Tibial nerve (tissue), 4 donors: ENCODE results near the gene TXN2. TPM values are rescaled to one million over a fixed set of nuclear protein-coding genes. Genes with fewer than 3 reads are reported as not detected.
A peak's percentile ranks its signal among the peaks of the same experiment; 100 is the strongest.

Experiments
- DNase-seq, 2 donors: peaks; one replicate each; pipeline ENCODE4 v3.0.0-alpha.2; 2019; ENCODE audit warnings: low spot score in 2 of 2
- H3K27ac ChIP-seq, 4 donors: fragments of 200-600 bp; sonication (generic) in 3 of 4; one replicate each; pipeline ENCODE4 v1.5.1; 2017 to 2019; ENCODE audit warnings: mild to moderate bottlenecking in 1 of 4
- H3K27me3 ChIP-seq, 2 donors: fragments of 200-600 bp; sonication (generic) in 1 of 2; one replicate each; pipeline versions ENCODE4 v1.5.1 to v1.6.0; 2017 to 2019
- H3K36me3 ChIP-seq, 3 donors: fragments of 200-600 bp; sonication (generic); one replicate each; pipeline ENCODE4 v1.5.1; 2018 to 2019
- H3K4me1 ChIP-seq, 4 donors: fragments of 200-600 bp; sonication (generic) in 3 of 4; one replicate each; pipeline ENCODE4 v1.5.1; 2017 to 2019
- H3K4me3 ChIP-seq, 4 donors: fragments of 200-600 bp; sonication (generic) in 3 of 4; one replicate each; pipeline ENCODE4 v1.5.1; 2017 to 2019; ENCODE audit warnings: mild to moderate bottlenecking in 1 of 4, moderate library complexity in 1 of 4
- H3K9me3 ChIP-seq, 4 donors: fragments of 200-600 bp; sonication (generic) in 3 of 4; one replicate each; pipeline ENCODE4 v1.5.1; 2017 to 2019
- EP300 ChIP-seq, 2 donors: sonication (generic); formaldehyde crosslinking; IDR thresholded peaks; one replicate each; pipeline ENCODE4 v1.6.1; 2017; ENCODE audit warnings: antibody characterized with exemption in 2 of 2, mild to moderate bottlenecking in 1 of 2
- POLR2A ChIP-seq, 2 donors: fragments of 450-650 bp; IDR thresholded peaks; one replicate each; pipeline ENCODE4 v1.6.1; 2017; ENCODE audit warnings: antibody characterized with exemption in 2 of 2, mild to moderate bottlenecking in 2 of 2, moderate library complexity in 2 of 2
- WGBS, 2 donors: methylation state at CpG; one replicate each; pipeline ENCODE4 v1.1.5; 2018; 5-methylcytosine and 5-hydroxymethylcytosine counted together
- total RNA-seq, 4 donors: library from RNA; depleted of rRNA; stranded (reverse); fragments of >200 nt; gene quantifications; one replicate each; pipeline ENCODE4 v1.1.0, GENCODE V29; 2016
- TF ChIP-seq, protein P1 (sequence below), 5 experiments: fragments of 200-600 bp in 3 of 5; fragments of 450-650 bp in 2 of 5; sonication (generic) in 3 of 5; IDR thresholded peaks; one replicate each; pipeline ENCODE4 v1.5.1; 2016 to 2019; ENCODE audit warnings: antibody characterized with exemption in 5 of 5, mild to moderate bottlenecking in 3 of 5, moderate library complexity in 2 of 5

TXN2 gene
- total RNA-seq, 4 donors from 2014 or later, result 50.4 to 83.5 (median 68.0) TPM

DNA sequence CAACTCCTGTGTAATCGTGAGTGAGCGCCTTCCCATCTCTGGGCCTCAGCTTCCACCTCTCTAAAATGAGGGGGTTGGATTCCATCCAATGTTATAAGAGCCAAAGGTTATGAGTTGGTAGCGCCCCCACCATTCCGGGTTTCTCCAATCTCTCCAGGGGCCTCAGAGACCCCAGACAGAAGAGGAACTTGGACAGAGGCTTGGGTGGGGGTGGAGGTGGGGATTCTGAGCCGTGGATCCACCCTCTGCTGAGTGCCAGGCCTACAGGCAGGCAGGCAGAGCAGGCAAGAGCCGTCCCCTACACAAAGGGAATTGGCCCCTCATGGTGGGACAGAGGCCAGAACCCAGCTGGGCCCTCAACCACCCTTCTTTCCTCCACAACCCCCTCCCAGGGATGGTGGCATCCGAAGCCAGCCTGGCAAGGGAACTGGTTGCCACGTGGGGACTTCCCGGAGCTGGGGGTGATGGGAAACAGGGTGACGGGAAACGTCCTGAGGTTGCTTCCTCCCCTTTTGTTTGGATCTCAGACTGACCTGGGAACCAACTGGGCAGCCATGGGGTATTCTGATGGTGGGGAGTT is 31.8 kb downstream of the TXN2 start:
- Histone ChIP-seq H3K27me3 (no peaks in the 10 kb centered on the region), H3K36me3 (no peaks in the 10 kb centered on the region), H3K9me3 (peaks cover 0 to 4% (median 0%) of the 10 kb centered on the region in 4 donors), H3K27ac (peak overlapping the region in 1 of 4 donors; percentile 66), H3K4me1 (peaks cover 0 to 29% (median 11%) of the 10 kb centered on the region in 4 donors), H3K4me3 (no peak overlapping the region)
- peak in 1 of 2 donors; percentile 35 for TF ChIP-seq EP300 (IDR thresholded peaks at IDR 0.05)
- TF ChIP-seq, protein P1, sequence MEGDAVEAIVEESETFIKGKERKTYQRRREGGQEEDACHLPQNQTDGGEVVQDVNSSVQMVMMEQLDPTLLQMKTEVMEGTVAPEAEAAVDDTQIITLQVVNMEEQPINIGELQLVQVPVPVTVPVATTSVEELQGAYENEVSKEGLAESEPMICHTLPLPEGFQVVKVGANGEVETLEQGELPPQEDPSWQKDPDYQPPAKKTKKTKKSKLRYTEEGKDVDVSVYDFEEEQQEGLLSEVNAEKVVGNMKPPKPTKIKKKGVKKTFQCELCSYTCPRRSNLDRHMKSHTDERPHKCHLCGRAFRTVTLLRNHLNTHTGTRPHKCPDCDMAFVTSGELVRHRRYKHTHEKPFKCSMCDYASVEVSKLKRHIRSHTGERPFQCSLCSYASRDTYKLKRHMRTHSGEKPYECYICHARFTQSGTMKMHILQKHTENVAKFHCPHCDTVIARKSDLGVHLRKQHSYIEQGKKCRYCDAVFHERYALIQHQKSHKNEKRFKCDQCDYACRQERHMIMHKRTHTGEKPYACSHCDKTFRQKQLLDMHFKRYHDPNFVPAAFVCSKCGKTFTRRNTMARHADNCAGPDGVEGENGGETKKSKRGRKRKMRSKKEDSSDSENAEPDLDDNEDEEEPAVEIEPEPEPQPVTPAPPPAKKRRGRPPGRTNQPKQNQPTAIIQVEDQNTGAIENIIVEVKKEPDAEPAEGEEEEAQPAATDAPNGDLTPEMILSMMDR (IDR thresholded peaks at IDR 0.05), result no peak
- no peak for DNase-seq
- 64 to 66% methylated on average over 11 of the region's 11 CpGs for WGBS, 2 donors

DNA sequence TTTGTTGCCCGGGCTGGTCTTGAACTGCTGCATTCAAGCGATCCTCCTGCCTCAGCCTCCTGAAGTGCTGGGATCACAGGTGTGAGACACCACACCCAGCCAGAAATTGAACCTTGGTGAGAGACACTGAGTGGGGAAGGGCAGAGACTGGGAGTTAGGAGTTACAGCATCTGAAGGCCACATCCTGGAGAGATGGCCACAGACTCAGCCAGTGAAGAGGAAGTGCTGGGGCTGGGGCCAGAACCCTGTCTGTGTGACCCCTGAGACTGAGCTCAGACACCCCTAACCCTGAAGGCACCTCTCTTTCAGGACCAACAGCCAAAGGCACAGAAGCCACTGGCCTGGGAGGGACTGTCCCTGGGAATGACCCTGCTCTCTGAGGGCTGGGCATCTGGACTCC is 33.8 kb downstream of the TXN2 start:
- Histone ChIP-seq H3K27ac (no peak overlapping the region), H3K36me3 (no peaks in the 10 kb centered on the region), H3K27me3 (no peaks in the 10 kb centered on the region), H3K4me3 (no peak overlapping the region), H3K9me3 (peaks cover 0 to 4% (median 0%) of the 10 kb centered on the region in 4 donors), H3K4me1 (peaks cover 0 to 24% (median 9%) of the 10 kb centered on the region in 4 donors)
- no peak for DNase-seq
- TF ChIP-seq EP300 (IDR thresholded peaks at IDR 0.05) (no peak), POLR2A (IDR thresholded peaks at IDR 0.05) (no peak)
- TF ChIP-seq, protein P1 (IDR thresholded peaks at IDR 0.05), result no peak
- 100% methylated on average over 2 of the region's 2 CpGs for WGBS, 2 donors

DNA sequence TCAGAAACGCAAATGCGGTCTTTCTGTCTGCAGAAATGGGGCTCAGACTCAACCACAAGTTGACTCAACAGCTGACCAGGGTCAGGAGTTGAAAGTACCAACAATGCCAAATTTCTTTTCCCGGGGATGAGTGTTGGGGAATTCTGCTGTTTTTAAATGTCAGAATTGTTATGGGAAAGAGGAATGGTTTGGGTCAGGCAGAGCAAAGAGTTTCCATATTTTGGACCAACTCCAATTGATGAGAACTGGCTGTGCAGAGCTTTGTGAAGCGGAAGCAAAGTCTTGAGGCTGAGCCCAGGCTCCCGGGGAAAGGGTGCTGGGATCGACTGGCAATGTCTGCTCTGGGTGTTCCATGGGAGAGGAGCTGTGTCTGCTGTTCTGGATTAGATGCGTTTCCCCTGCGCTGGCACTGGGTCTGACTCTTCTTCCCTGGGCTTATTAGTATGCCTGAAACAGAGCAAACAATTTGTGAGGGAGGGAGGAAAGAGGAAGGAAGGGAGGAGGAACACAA is 36.2 kb downstream of the TXN2 start:
- 28 to 31% methylated on average over 8 of the region's 8 CpGs for WGBS, 2 donors
- Histone ChIP-seq H3K36me3 (no peaks in the 10 kb centered on the region), H3K9me3 (peaks cover 0 to 4% (median 0%) of the 10 kb centered on the region in 4 donors), H3K27ac (peak overlapping the region in 2 of 4 donors; percentile 0 to 42), H3K4me3 (no peak overlapping the region), H3K27me3 (no peaks in the 10 kb centered on the region), H3K4me1 (peaks cover 0 to 10% (median 0%) of the 10 kb centered on the region in 4 donors)
- no peak for TF ChIP-seq EP300 (IDR thresholded peaks at IDR 0.05)
- TF ChIP-seq, protein P1 (IDR thresholded peaks at IDR 0.05), result no peak
- TF ChIP-seq POLR2A (IDR thresholded peaks at IDR 0.05), result no peak
- no peak for DNase-seq

DNA sequence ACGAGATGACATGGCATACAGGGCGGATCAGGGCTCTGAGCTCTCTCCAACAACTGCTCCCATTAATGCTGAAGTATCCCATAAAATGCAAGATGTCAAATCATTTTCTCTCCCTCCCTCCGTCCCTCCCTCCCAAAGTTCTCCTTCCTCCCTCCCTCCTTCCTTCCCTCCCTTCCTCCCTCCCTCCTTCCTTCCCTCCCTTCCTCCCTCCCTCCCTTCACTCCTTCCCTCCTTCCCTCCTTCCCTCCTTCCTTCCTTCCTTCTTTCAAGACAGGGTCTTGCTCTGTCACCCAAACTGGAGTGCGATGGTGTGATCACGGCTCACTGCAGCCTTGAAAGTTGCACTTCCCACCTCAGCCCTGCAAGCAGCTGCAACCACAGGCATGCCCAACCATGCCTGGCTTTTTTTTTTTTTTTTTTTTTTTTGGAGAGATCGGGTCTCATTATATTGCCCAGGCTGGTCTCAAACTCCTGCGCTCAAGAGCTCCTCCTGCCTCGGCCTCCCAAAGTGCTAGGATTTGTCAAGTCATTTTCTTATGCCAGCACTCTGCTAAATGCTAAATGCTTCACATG is 38.2 kb downstream of the TXN2 start:
- Histone ChIP-seq H3K27me3 (no peaks in the 10 kb centered on the region), H3K27ac (no peak overlapping the region), H3K4me1 (peaks cover 0 to 10% (median 0%) of the 10 kb centered on the region in 4 donors), H3K4me3 (no peak overlapping the region), H3K36me3 (no peaks in the 10 kb centered on the region), H3K9me3 (peaks cover 0 to 4% (median 0%) of the 10 kb centered on the region in 4 donors)
- no peak for DNase-seq
- TF ChIP-seq EP300 (IDR thresholded peaks at IDR 0.05) (no peak), POLR2A (IDR thresholded peaks at IDR 0.05) (no peak)
- TF ChIP-seq, protein P1 (IDR thresholded peaks at IDR 0.05), result no peak
- 70 to 80% methylated on average over 8 of the region's 8 CpGs for WGBS, 2 donors

GRCh38 chr22:36442506-36443197 is 38.8 kb downstream of the TXN2 start:
- Histone ChIP-seq H3K9me3 (peaks cover 0 to 4% (median 0%) of the 10 kb centered on the region in 4 donors), H3K36me3 (no peaks in the 10 kb centered on the region), H3K27ac (no peak overlapping the region), H3K27me3 (no peaks in the 10 kb centered on the region), H3K4me1 (peaks cover 0 to 10% (median 0%) of the 10 kb centered on the region in 4 donors), H3K4me3 (no peak overlapping the region)
- TF ChIP-seq, protein P1 (IDR thresholded peaks at IDR 0.05), result no peak
- TF ChIP-seq POLR2A (IDR thresholded peaks at IDR 0.05) (no peak), EP300 (IDR thresholded peaks at IDR 0.05) (no peak)
- 90 to 93% methylated on average over 12 of the region's 12 CpGs for WGBS, 2 donors
- no peak for DNase-seq
